Measurements from ENCODE around the gene TAF1B.

The TAF1B gene

GRCh38 chr2:9892236-9892635 is 49.0 kb downstream of the TAF1B start:
- no peak for TF ChIP-seq REST (IDR thresholded peaks at IDR 0.05; ENCODE audit: low read depth)
- TF ChIP-seq YY1 (IDR thresholded peaks at IDR 0.05; ENCODE audit: low read depth), result no peak
- TF ChIP-seq EP300 (IDR thresholded peaks at IDR 0.05; ENCODE audit: borderline replicate concordance), result no peak
- no peak for TF ChIP-seq TEAD4 (IDR thresholded peaks at IDR 0.05)
- no peak for TF ChIP-seq USF1 (IDR thresholded peaks at IDR 0.05)
- no peak for TF ChIP-seq ZBTB7A (IDR thresholded peaks at IDR 0.05; ENCODE audit: low read depth)
- no peak for TF ChIP-seq CEBPB (IDR thresholded peaks at IDR 0.05)
- TF ChIP-seq MAX (IDR thresholded peaks at IDR 0.05), result no peak
- TF ChIP-seq RAD21 (IDR thresholded peaks at IDR 0.05; ENCODE audit: low read depth), result no peak
- TF ChIP-seq CREB1 (IDR thresholded peaks at IDR 0.05; ENCODE audit: low read depth), result no peak
- no peak for TF ChIP-seq FOXM1 (IDR thresholded peaks at IDR 0.05; ENCODE audit: borderline replicate concordance, low read depth)
- no peak for TF ChIP-seq TAF1 (IDR thresholded peaks at IDR 0.05; ENCODE audit: low read depth)

GRCh38 chr2:9895669-9896590 is 52.7 kb downstream of the TAF1B start:
- no peak for TF ChIP-seq NFIC (IDR thresholded peaks at IDR 0.05)
- no peak for TF ChIP-seq TAF1 (IDR thresholded peaks at IDR 0.05; ENCODE audit: low read depth)
- no peak for TF ChIP-seq RAD21 (IDR thresholded peaks at IDR 0.05; ENCODE audit: low read depth)
- TF ChIP-seq REST (IDR thresholded peaks at IDR 0.05; ENCODE audit: low read depth), result no peak
- no peak for TF ChIP-seq ZBTB7A (IDR thresholded peaks at IDR 0.05; ENCODE audit: low read depth)
- TF ChIP-seq FOXM1 (IDR thresholded peaks at IDR 0.05; ENCODE audit: borderline replicate concordance, low read depth), result no peak
- no peak for TF ChIP-seq CREB1 (IDR thresholded peaks at IDR 0.05; ENCODE audit: low read depth)
- no peak for TF ChIP-seq MAX (IDR thresholded peaks at IDR 0.05)
- TF ChIP-seq CEBPB (IDR thresholded peaks at IDR 0.05), result no peak; the same call in 1 of the 2 replicates
- TF ChIP-seq TCF12 (IDR thresholded peaks at IDR 0.05; ENCODE audit: low read depth), result no peak
- no peak for TF ChIP-seq TEAD4 (IDR thresholded peaks at IDR 0.05)
- no peak for TF ChIP-seq USF1 (IDR thresholded peaks at IDR 0.05)
- no peak for TF ChIP-seq EGR1 (IDR thresholded peaks at IDR 0.05)
- no peak for TF ChIP-seq EP300 (IDR thresholded peaks at IDR 0.05; ENCODE audit: borderline replicate concordance)
- TF ChIP-seq YY1 (IDR thresholded peaks at IDR 0.05; ENCODE audit: low read depth), result no peak

- TF ChIP-seq TAF1 (IDR thresholded peaks at IDR 0.05; ENCODE audit: low read depth) (no peak), FOXM1 (IDR thresholded peaks at IDR 0.05; ENCODE audit: borderline replicate concordance, low read depth) (no peak), MAX (IDR thresholded peaks at IDR 0.05) (no peak), RAD21 (IDR thresholded peaks at IDR 0.05; ENCODE audit: low read depth) (no peak), TCF12 (IDR thresholded peaks at IDR 0.05; ENCODE audit: low read depth) (no peak), EGR1 (IDR thresholded peaks at IDR 0.05) (no peak), USF1 (IDR thresholded peaks at IDR 0.05) (no peak), REST (IDR thresholded peaks at IDR 0.05; ENCODE audit: low read depth) (no peak), TEAD4 (IDR thresholded peaks at IDR 0.05) (no peak), CEBPB (IDR thresholded peaks at IDR 0.05) (0 out of 2 replicates have a peak, but pooled peaks have one; percentile 4), ZBTB7A (IDR thresholded peaks at IDR 0.05; ENCODE audit: low read depth) (no peak), YY1 (IDR thresholded peaks at IDR 0.05; ENCODE audit: low read depth) (no peak), NFIC (IDR thresholded peaks at IDR 0.05) (peak; percentile 76), EP300 (IDR thresholded peaks at IDR 0.05; ENCODE audit: borderline replicate concordance) (no peak), CREB1 (IDR thresholded peaks at IDR 0.05; ENCODE audit: low read depth) (no peak)
These were observed 54.1 kb downstream of the TAF1B start for GRCh38 chr2:9897331-9897737.

Data from Ishikawa (cell line).